ENCODE measurements around the gene HDAC6. TPM values are rescaled to one million over a fixed set of nuclear protein-coding genes. Genes with fewer than 3 reads are reported as not detected.

HDAC6 gene
- total and polyA plus RNA-seq, 5 experiments from 2014 or later: 10.5 to 124 (median 15.9) TPM

- H3K27me3 Mint-ChIP-seq: no peaks in the 10 kb centered on the region
- no peaks in the 10 kb centered on the region for H3K36me3 Mint-ChIP-seq
- ATAC-seq: no peak
- H3K4me3 Mint-ChIP-seq: no peak overlapping the region
- POLR2A ChIA-PET: no interaction called here
- no peak overlapping the region for H3K27ac Mint-ChIP-seq
- no peak for DNase-seq
- H3K4me1 Mint-ChIP-seq: peaks cover 8 to 14% (median 11%) of the 10 kb centered on the region in 4 donors
- peaks cover 0 to 2% (median 0%) of the 10 kb centered on the region in 9 donors for H3K9me3 Mint-ChIP-seq
Observed at GRCh38 chrX:48793935-48794334, 7.9 kb upstream of the HDAC6 start.

DNA sequence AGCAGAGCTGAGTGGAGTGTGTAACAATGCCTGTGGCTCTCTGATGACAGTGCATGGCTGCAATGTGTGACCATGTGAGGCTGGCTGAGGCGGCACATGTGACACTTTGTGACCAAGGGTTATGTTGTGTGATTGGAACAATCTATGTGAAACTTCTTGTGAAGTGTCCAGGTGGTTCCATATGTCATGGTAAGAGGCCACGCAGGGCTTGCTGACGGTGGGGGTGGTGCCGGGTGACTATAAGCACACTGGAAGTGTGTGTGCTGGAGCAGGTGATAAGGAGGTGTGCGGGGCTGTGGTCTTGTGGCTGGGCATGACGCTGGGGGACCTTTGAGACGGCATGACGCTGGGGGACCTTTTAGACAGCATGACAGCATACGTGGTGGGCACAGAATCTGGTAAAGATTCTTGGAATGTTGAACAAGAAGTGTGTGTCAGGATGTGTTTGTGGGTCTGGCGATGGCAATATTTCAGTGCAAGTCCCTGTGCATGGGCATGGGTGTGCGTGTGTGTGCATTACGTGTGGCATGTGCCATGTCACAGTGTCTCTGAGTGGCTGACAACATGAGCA, 7.4 kb upstream of the HDAC6 start:
- POLR2A ChIA-PET: no interaction called here
- Mint-ChIP-seq H3K27me3 (no peaks in the 10 kb centered on the region), H3K4me3 (no peak overlapping the region), H3K4me1 (peaks cover 6 to 10% (median 8%) of the 10 kb centered on the region in 4 donors), H3K36me3 (no peaks in the 10 kb centered on the region), H3K27ac (no peak overlapping the region), H3K9me3 (no peaks in the 10 kb centered on the region)
- no peak for ATAC-seq
- DNase-seq: no peak

DNA sequence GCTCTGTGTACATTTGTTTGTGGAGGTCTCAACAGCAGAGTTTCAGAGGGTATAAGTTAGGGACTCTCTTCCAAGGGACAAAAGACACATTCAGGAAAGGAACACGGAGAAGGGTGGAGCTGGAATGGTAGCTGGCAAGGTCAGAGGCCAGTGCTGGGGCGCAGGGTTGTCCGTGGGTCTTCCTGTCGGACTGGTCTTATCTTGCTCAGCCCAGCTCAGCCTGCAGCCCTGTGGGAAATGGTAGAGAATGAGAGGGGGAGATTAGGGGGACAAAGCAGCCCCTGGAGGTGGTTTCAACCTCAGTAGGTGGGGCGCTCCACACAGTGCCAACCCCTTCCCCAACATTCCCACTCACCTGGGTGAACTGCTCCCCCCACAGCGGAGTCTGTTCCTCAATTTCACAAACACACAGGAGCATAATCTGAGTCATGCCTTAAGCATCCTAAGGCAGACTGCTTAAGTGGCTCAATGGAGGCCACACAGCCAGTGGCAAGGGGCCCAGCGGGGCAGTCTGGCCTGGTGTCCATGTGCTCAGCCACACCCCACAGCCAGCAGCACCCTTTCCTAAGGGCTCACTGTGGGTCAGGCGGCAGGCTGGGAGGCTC, 6.9 kb upstream of the HDAC6 start:
- H3K27me3 Mint-ChIP-seq: no peaks in the 10 kb centered on the region
- no peak for ATAC-seq
- POLR2A ChIA-PET: no interaction called here

DNA sequence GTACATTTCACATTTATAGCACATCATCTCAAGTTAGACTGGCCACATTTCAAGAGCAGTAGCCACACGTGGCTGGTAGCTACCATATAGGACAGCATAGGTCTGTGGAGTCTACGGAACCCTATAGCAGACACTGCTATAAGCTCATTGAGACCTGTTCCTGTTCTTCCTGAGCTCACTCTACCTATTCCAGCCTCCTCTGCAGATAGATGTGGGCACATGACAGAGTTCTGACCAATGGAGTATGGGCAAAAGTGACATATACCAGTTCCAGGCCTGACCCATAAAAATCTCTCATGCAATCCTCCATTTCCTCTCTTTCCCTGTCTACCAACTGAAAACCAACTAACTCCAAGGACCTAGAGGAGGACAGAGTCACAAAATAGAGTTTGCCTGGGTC, 3.5 kb upstream of the HDAC6 start:
- no peak for ATAC-seq
- no peak overlapping the region for H3K4me3 Mint-ChIP-seq
- POLR2A ChIA-PET: interaction anchor here (0.6 kb wide), 1 partner anchor 280 kb away, joined by 3 read pairs; no protein-coding TSS in a partner anchor

More for the DNA sequence above, 6.9 kb upstream of the HDAC6 start:
- Mint-ChIP-seq H3K4me3 (no peak overlapping the region), H3K9me3 (no peaks in the 10 kb centered on the region), H3K4me1 (peaks cover 0 to 4% (median 2%) of the 10 kb centered on the region in 4 donors), H3K36me3 (no peaks in the 10 kb centered on the region), H3K27ac (no peak overlapping the region)
- no peak for DNase-seq

DNA sequence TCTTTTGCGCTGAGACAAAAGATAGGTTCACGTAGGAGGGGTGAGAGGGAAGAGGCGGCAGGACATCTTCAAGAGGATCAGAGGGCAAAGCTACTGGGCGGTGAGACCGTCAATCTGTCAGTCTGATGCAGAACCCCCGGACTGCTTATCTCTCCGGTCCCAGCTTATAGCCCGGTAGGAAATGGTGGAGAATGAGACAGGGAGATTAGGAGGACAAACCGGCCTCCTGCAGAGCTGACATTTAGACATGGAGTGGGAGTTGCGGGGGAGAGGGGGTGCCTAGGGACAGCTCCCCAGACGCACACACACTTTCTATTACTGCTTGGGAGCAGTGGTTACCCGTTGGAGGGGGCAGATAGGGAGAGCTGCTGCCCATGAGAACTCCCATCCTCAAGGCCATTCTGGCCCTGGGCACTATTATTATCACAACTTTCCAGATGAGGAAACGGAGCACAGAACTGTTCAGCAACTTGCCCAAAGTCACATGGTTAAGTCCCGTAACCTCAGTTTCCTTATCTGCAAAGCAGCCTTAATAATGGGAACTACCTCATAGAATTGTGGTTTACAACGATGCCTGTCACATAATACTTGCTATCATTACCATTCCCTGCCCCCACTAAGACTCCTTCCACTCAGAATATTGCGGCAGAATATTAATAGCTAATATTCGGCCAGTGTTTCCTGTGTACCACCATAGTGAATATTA, 1.1 kb upstream of the HDAC6 start:
- POLR2A ChIA-PET: interaction anchor here (0.5 to 2.4 kb wide), 15 partner anchors 16 to 261 kb away, joined by 3 to 32 read pairs (median 4); partner anchors contain the start of genes OTUD5, RBM3, SUV39H1 and TBC1D25
- Mint-ChIP-seq H3K27me3 (no peaks in the 10 kb centered on the region), H3K36me3 (peaks cover 0 to 13% (median 3%) of the 10 kb centered on the region in 3 donors), H3K4me3 (peak overlapping the region; percentile 94 to 98 (median 96)), H3K4me1 (peaks cover 9 to 21% (median 19%) of the 10 kb centered on the region in 4 donors), H3K27ac (peak overlapping the region; percentile 95 to 99 (median 98)), H3K9me3 (no peaks in the 10 kb centered on the region)
- ATAC-seq (no peak), DNase-seq (peak in 1 of 10 donors; percentile 2)

More for the DNA sequence above, 3.5 kb upstream of the HDAC6 start:
- Mint-ChIP-seq H3K27ac (no peak overlapping the region), H3K4me1 (peaks cover 6 to 20% (median 19%) of the 10 kb centered on the region in 4 donors), H3K36me3 (peaks cover 0 to 2% (median 0%) of the 10 kb centered on the region in 3 donors), H3K27me3 (no peaks in the 10 kb centered on the region), H3K9me3 (no peaks in the 10 kb centered on the region)
- DNase-seq: no peak

DNA sequence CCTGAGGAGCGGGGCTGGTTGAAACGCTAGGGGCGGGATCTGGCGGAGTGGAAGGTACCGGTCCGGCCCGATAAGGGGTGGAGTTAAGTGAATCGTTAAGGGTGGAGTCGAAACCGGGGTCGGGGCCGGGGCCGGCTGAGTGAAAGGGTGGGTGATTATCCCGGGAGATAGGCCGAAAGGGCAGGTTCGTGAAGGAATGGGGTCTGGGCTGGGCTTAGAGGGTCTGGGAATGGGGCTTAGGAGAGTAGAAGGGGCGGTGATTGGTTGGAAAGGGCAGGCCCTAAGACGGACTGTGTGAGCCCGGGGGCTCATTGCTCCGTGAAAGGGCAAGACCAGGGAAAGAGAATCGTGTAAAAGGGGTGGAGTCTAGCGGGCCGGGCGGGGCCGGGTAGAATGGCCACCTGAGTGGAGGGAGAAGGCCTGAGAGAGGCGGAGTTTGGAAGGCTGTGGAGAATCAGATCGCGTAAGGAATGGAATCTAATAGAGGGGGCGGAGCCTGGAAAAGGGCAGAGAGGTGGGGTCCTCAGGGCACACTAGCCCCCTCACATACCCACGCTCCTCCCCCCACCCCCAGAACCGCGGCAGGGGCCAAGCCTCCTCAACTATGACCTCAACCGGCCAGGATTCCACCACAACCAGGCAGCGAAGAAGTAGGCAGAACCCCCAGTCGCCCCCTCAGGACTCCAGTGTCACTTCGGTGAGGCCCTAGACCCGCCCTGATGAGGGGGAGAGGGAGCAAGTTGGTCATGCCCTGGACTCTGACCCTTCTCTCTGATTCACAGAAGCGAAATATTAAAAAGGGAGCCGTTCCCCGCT, 430 bp downstream of the HDAC6 start:
- Mint-ChIP-seq H3K27me3 (no peaks in the 10 kb centered on the region), H3K36me3 (peaks cover 0 to 20% (median 3%) of the 10 kb centered on the region in 3 donors), H3K4me3 (peak overlapping the region; percentile 94 to 98 (median 96)), H3K4me1 (peaks cover 10 to 21% (median 19%) of the 10 kb centered on the region in 4 donors), H3K27ac (peak overlapping the region; percentile 92 to 99 (median 98)), H3K9me3 (no peaks in the 10 kb centered on the region)
- POLR2A ChIA-PET: interaction anchor here (0.7 to 2.4 kb wide), 14 partner anchors 65 to 263 kb away, joined by 3 to 32 read pairs (median 5); partner anchors contain the start of genes OTUD5, PQBP1, RBM3 and SLC35A2
- DNase-seq (peak in 6 of 10 donors; percentile 15 to 64 (median 28)), ATAC-seq (peak in 1 of 2 donors; percentile 24)

DNA sequence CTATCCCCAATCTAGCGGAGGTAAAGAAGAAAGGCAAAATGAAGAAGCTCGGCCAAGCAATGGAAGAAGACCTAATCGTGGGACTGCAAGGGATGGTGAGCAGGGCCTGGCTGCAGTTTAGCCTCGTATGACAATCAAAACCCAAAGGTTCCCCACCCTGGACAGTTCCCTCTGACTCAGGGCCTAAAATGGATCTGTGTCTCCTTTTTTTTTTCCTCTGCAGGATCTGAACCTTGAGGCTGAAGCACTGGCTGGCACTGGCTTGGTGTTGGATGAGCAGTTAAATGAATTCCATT, 986 bp downstream of the HDAC6 start:
- Mint-ChIP-seq H3K9me3 (no peaks in the 10 kb centered on the region), H3K4me3 (peak overlapping the region; percentile 38 to 98 (median 96)), H3K4me1 (peaks cover 10 to 21% (median 19%) of the 10 kb centered on the region in 4 donors), H3K27ac (peak overlapping the region in 8 of 10 donors; percentile 59 to 99 (median 78)), H3K27me3 (no peaks in the 10 kb centered on the region), H3K36me3 (peaks cover 0 to 20% (median 3%) of the 10 kb centered on the region in 3 donors)
- DNase-seq: no peak
- ATAC-seq: no peak
- POLR2A ChIA-PET: no interaction called here

DNA sequence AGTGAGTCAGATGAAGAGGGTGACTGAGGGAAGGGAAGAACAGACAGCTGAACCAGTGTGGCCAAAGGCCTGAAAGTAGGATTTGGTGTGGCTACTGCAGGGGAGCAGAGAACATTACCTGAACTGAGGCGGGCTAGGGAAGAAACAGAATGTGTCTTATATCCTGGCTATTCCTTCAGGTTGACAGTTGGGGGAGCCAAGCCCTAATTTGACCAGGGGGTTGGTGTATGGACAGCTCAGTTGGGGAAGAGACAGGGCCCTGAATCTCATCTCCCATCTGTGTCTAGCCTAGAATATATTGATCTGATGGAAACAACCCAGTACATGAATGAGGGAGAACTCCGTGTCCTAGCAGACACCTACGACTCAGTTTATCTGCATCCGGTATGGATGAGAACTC, 4.2 kb downstream of the HDAC6 start:
- H3K27ac Mint-ChIP-seq: no peak overlapping the region
- no peaks in the 10 kb centered on the region for H3K27me3 Mint-ChIP-seq
- POLR2A ChIA-PET: no interaction called here
- ATAC-seq (no peak), DNase-seq (no peak)
- peaks cover 6 to 13% (median 11%) of the 10 kb centered on the region in 4 donors for H3K4me1 Mint-ChIP-seq
- H3K36me3 Mint-ChIP-seq: peaks cover 0 to 26% (median 3%) of the 10 kb centered on the region in 3 donors
- H3K4me3 Mint-ChIP-seq: no peak overlapping the region
- H3K9me3 Mint-ChIP-seq: no peaks in the 10 kb centered on the region

DNA sequence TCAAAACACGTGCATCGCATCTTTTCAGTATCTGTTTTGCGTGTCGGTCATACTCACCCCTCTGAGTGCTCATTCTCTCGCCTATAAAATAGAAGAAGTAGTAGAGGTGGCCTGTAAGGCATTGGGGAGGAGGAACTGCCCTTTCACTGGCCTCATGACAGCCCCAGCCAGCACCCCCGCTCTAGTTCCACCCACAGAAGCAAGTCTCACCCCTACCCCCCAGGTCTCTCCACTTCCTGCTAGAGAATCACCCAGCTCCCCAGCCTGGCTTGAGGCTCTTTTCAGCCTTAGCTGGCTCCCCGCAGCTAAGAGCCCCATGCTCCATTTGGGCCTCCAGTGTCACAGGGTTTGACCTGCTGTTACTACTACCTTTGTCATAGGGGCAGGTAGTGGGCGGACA, 11.8 kb downstream of the HDAC6 start:
- peaks cover 0 to 38% (median 0%) of the 10 kb centered on the region in 3 donors for H3K36me3 Mint-ChIP-seq
- no peaks in the 10 kb centered on the region for H3K9me3 Mint-ChIP-seq
- H3K4me3 Mint-ChIP-seq: no peak overlapping the region
- H3K27ac Mint-ChIP-seq: no peak overlapping the region
- peaks cover 0 to 4% (median 2%) of the 10 kb centered on the region in 4 donors for H3K4me1 Mint-ChIP-seq
- POLR2A ChIA-PET: no interaction called here
- H3K27me3 Mint-ChIP-seq: no peaks in the 10 kb centered on the region
- ATAC-seq (no peak), DNase-seq (no peak)

- Mint-ChIP-seq H3K9me3 (no peaks in the 10 kb centered on the region), H3K27me3 (no peaks in the 10 kb centered on the region), H3K4me1 (peaks cover 0 to 5% (median 2%) of the 10 kb centered on the region in 4 donors), H3K4me3 (no peak overlapping the region), H3K36me3 (peaks cover 0 to 42% (median 0%) of the 10 kb centered on the region in 3 donors), H3K27ac (no peak overlapping the region)
- ATAC-seq (no peak), DNase-seq (no peak)
- POLR2A ChIA-PET: no interaction called here
Observed at GRCh38 chrX:48814722-48815121, 12.9 kb downstream of the HDAC6 start.

DNA sequence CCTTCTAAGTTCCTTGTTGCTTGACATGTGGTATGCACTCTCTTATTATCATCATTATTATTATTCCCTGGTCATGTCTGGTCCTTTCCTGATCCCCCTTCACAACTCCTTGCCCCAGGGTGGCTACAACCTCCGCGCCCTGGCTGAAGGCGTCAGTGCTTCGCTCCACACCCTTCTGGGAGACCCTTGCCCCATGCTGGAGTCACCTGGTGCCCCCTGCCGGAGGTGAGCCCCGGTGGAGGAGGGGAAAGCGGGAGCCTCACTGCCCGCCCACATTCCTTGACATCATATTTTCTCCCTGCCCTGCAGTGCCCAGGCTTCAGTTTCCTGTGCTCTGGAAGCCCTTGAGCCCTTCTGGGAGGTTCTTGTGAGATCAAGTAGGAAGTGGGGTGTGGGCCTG, 13.4 kb downstream of the HDAC6 start:
- H3K27ac Mint-ChIP-seq: no peak overlapping the region
- H3K4me1 Mint-ChIP-seq: peaks cover 0 to 5% (median 2%) of the 10 kb centered on the region in 4 donors
- H3K4me3 Mint-ChIP-seq: peak overlapping the region in 1 of 10 donors; percentile 20
- no peaks in the 10 kb centered on the region for H3K9me3 Mint-ChIP-seq
- DNase-seq: no peak
- no peak for ATAC-seq
- no peaks in the 10 kb centered on the region for H3K27me3 Mint-ChIP-seq
- POLR2A ChIA-PET: no interaction called here
- H3K36me3 Mint-ChIP-seq: peaks cover 0 to 42% (median 0%) of the 10 kb centered on the region in 3 donors

- Mint-ChIP-seq H3K9me3 (no peaks in the 10 kb centered on the region), H3K27me3 (no peaks in the 10 kb centered on the region), H3K4me1 (peaks cover 0 to 5% (median 2%) of the 10 kb centered on the region in 4 donors), H3K27ac (no peak overlapping the region), H3K36me3 (peaks cover 0 to 40% (median 0%) of the 10 kb centered on the region in 3 donors), H3K4me3 (no peak overlapping the region)
- ATAC-seq (no peak), DNase-seq (no peak)
- POLR2A ChIA-PET: no interaction called here
Observed at GRCh38 chrX:48816014-48816810, 14.3 kb downstream of the HDAC6 start.

Measured in naive thymus-derived CD8-positive, alpha-beta T cell (primary cell).